GM19328 (cell line): ENCODE results near the gene SH2D5.

Experiments
- ATAC-seq: cut with Tn5 transposase; IDR thresholded peaks from one replicate; pipeline ENCODE4 v1.9.1; 2021; ENCODE audit warnings: mild to moderate bottlenecking, moderate library complexity; ENCODE audit not compliant: unreplicated experiment

The SH2D5 gene

DNA sequence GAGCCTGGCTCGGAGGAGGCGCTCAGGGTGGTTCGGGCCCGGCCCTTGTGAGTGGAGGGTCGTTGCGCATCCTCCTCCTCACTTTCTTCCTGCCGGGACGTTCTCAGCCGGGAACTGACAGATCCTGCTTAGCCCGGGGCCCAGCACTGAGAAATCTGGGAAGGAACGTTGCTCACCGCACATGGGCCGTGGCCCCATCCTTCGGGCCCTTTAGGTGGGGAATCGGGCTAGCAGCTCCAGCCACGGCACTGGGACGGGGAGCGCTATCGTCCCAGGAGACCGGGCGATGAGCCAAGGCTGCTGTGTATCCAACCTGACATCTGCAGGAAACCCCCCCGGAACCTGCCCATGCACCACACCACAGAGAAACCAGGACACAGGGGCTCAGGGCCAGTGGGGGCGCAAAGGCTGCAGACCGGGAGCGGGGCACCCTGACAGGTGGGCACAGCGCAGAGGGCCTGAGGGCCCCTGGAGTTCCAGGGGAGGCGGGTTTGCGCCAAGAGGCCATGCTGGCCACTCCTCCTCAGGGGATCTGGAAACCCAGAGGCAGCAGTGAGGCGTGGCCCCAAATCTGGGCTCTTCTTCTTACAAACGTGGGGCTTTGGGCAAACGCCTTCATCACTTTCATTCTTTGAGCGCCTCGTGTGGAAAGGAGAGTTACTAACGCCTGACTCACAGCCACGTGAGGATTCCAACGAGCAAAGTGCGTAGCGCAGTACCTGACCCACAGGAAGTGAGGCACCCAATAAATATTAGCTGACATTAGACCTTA lies at the start of gene SH2D5:
TSS of gene SH2D5 (minus strand) at position 116 of the 772 bp plus-strand sequence. CDS start 4,659 bp downstream, outside the sequence.
- ATAC-seq: peak; percentile 47

GRCh38 chr1:20775700-20776099 lies 43.2 kb upstream of the SH2D5 start:
- ATAC-seq: no peak

DNA sequence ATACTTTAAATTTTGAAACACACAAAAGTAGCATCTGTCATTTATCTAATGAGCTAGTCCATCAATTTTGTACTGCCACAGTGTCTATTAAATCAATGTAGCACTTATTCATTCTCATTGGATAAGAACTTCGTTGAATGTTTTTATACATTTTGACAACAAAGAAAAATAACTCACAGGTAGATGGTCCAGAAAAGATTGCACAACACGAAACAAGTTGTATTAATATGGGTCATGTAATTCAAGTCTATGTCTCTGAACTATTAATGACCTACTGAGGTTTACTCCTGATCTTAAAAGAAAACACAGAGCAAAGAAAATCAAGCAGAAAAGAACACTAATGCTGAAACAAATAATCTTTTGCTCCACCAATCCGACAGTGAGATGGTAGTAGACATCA lies 39.3 kb upstream of the SH2D5 start:
- ATAC-seq: no peak

DNA sequence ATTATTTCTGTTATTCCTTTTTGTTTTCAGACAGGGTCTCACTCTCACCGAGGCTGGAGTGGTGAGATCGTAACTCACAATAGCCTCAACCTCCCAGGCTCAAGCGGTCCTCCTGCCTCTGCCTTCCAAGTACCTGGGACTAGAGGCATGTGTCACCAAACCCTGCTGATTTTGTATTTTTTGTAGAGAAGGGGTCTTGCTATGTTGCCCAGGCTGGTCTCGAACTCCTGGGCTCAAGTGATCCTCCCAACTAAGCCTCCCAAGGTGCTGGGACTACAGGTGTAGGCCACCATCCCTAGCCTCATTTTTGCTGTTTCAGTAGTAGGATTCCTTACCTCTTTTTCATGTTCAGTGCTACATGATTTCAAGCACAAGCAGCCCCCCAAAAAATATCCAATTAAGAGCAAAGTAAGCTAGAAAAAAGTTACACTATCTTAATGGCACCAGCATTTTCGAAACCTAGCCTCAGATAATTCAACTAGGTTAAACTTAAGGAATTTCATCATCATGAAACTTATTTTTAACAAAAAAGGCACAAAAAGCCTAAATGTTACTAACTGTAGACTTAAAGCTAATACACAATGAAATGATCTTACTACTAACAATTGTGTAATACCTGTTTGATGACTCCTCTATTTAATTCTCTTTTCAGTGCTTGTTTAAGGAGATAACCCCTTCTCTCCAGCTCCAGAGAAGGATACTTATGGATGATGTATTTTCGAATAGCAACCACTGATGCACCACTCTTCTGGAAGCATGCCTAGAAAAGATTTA lies 38.0 kb upstream of the SH2D5 start:
- no peak for ATAC-seq

DNA sequence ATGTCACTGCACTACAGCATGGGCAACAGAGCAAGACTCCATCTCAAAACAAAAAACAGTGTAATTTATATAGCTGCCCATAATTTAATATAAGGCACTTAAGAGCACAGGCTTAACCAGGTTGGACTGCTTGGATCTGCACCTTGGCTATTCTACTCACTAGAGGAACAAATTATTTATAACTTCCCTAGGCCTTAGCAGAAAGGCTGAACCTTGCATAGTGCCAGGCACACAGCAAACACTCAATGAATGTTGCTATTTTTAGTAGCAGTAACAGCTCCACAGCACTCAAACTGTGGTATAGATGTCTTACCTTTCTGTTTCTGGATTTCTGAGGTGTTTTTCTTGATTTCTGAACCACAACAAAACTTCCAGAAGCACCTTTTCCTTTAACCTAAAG lies 34.8 kb upstream of the SH2D5 start:
- no peak for ATAC-seq

GRCh38 chr1:20763417-20763816 lies 30.9 kb upstream of the SH2D5 start:
- no peak for ATAC-seq

DNA sequence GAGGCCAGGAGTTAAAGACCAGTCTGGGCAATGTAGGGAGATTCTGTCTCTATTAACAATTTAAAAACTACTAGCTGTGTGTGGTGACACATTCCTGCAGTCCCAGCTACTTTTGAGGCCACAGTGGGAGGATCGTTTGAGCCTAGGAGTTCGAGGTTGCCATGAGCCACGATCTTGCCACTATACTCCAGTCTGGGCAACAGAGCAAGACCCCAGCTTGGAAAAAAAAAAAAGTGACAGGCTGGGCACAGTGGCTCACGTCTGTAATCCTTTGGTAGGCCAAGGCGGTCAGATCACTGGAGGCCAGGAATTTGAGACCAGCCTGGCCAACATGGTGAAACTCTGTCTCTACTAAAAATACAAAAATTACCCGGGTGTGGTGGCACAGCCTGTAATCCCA lies 27.8 kb upstream of the SH2D5 start:
- no peak for ATAC-seq

DNA sequence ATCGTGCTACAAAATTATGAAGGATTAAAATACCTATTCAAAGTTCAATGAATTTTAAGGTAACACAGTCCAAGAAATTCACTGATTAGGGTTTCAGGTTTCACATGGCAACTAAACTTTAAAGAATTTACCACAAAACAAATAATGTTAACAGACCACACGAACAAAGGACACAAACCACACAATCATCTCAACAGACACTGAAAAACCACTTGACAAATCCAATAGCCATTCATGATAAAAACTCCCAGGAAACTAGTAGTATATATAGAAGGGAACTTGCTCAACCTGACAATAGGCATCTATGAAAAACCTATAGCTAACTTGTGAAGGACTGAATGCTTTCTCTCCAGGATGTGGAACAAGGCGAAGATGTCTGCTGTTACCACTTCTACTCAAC lies 21.1 kb upstream of the SH2D5 start:
- ATAC-seq: no peak

- no peak for ATAC-seq
These were observed 19.0 kb upstream of the SH2D5 start for GRCh38 chr1:20751462-20751990.

GRCh38 chr1:20742671-20743070 lies 10.2 kb upstream of the SH2D5 start:
- ATAC-seq: no peak

- ATAC-seq: no peak
These were observed 8.3 kb upstream of the SH2D5 start for GRCh38 chr1:20740781-20741180.

- ATAC-seq: no peak
These were observed 6.7 kb upstream of the SH2D5 start for GRCh38 chr1:20739225-20739624.

GRCh38 chr1:20735581-20736111 lies 3.1 kb upstream of the SH2D5 start:
- no peak for ATAC-seq

- ATAC-seq: no peak
These were observed 965 bp upstream of the SH2D5 start for GRCh38 chr1:20733360-20733975.

DNA sequence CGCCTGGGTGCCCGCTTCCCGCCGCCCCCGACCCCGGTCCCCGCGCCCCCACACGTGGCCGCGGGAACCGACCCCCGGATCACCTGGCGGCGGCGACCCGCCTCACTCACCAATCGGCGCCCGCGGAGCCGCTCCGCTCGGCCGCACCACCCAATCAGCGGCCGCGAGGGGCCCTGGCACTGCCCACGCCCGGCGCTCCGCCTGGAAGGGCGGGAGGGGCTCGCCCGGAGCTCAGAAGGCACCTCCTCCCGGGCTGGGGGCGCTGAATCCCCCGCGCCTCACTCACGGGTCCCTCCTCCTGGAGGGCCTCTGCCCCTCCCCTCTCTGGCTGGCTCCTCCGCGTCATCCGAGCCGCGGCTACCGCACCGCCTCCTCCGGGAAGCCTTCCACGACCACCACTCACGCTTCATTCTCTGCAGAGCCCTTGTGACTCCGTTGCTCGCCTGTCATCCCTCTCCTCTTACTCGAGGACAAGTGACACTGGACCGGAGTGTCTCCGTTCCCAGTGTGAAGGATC lies 374 bp downstream of the SH2D5 start:
- peak; percentile 60 for ATAC-seq

DNA sequence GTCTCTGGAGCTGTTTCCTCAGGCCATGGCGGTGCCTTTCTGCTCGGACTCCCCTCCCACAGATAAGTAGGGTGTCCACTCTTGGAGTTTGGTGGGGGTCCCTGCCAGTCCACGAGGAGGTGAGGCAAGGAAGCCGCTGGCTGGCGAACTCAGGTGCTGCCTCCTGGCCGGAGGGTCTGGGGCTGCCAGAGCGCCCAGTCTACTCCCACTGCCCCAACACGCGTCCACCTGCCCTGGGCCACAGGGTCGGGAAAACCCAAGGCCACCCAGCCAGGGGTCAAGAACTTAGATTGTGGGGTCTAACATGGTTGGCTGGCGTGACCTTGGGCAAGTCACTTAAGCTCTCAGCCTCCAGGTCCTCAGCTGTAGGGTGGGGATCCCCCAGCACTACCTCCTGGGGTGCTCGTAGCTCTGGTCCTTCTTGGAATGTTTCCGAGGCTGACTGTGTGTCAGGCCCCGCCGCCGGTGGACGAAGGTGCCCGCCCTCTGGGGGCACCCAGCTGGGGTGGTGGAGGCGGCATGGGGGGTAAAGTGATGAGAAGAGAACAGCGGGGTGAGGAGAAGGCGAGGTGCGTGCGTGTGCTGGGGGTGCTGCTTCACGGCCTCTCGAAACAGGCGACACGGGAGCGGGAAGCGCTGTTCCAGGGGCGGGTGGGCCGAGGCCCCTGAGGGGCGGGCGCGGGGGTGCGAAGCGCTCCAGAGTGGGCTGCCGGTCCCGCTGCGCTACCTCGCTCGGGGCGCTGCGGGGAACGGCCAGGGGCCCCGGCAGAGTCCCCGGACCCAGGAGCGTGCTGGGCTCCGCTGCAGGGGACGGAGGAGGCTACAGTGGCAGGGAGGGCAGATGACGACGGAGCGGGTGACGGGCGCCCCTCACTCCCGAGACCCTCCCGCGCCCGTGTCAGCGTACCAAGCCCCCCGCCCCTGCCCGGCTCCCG lies 1.2 kb downstream of the SH2D5 start:
- no peak for ATAC-seq

DNA sequence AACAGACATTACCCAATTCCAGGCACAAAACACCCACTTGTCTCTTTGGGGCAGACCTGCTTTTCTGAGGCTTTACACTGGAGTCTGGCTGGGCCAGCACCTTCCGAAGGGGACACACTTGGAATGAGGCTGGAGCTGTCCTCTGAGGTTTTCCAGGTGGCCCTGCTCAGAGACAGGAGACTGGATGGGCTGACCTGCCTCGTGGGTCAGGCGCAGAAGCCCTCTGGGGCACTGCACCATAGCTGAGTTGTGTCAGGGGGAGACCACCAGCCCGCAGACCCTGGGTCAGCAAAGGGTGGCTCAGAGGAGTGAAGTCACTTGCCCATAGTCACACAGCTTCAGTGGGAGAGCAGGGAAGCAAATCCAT lies 1.8 kb downstream of the SH2D5 start:
- no peak for ATAC-seq

DNA sequence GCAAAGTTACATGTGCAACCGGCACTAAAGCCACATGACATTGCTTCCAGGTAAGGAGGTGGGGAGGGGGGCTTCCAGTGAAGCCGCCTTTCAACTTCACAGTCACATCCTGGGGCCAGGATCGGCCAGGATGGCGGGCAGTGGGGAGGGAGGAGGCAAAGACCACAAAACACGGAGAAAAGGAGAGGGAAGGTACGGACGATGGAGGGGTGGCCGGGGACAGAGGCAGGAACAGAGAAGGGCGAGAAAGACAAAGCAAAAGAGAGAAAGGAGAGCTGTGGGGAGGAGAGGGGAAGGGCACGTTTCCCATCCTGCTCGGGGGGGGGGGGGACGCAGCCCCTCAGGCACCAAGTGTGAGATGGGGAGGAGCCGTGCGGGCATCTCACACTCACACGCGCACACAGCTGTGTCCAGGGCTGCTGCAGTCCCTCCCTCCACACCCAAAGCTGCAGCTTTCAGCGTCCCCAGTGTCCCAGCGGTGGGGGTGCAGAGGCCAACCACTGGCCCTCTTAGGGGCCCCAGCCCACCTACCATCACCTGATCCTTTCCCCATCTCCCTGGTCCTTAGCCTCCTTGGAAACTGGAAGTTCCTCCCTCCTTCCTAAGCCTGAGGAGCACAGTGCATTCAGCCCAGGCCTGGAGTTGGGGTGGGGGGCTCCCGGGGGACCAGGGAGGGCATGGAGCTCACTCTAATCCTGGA lies 2.4 kb downstream of the SH2D5 start:
- no peak for ATAC-seq

DNA sequence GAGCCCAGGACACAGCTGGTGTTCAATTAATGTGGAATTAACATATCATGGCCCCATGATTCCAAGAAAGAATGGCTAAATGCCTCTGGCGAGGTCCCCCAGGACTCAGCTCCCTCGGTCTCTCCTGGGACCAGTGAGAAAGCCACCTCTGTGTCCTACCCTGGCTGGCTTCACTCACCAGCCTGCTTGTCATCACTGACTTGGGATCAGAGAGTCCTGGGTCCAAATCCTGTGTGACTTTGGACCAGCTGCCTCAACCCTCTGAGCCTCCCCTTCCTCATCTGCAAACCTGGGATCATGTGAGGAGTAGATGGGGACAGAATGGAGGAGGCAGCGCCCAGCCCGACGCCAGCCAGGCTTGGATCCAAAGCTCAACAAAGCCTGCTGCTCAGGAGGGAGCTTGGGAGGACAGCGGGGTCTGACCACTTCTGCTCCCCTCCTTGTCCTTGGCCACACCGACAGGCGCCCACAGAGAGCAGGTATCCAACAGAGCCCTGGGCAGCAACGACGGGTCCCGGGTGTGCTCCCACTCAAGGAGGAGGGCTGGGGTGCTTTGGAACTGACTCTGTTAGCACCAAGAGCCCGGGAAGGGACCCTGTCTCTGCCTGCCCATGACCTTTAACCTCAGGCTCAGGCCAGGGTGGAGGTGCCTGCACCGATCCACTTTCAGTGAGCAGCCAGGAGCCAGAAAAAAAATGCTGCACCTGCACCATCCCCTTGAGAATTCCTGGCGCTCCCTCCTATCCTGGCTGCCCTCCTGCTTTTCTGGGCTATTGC lies 3.2 kb downstream of the SH2D5 start:
- no peak for ATAC-seq
